A549 (cell line): ENCODE results near the gene LHFPL2. TPM values are rescaled to one million over a fixed set of nuclear protein-coding genes. Genes with fewer than 3 reads are reported as not detected.
A peak's percentile ranks its signal among the peaks of the same experiment; 100 is the strongest.

Source experiments
- ATAC-seq, 2 experiments: fragments of 200-7000 bp in 1 of 2; fragments of >200 bp in 1 of 2; cut with Nextera tagmentation in 1 of 2; cut with Tn5 transposase in 1 of 2; 3 replicates each; pipeline versions ENCODE4 v1.8.0 to v1.9.1; 2018 to 2020; ENCODE audit warnings: mild to moderate bottlenecking in 1 of 2, moderate library complexity in 1 of 2
- CTCF ChIA-PET: fragments of 300-600 bp; sonication (Branson Sonifier 250); formaldehyde crosslinking; extraction: SDS; loops from one replicate; lab custom pipeline; 2021; ENCODE audit warnings: antibody characterized with exemption, inconsistent platforms; lab: Yijun Ruan, JAX
- POLR2A ChIA-PET: fragments of 350-600 bp; formaldehyde crosslinking; extraction: SDS; loops from one replicate; lab custom pipeline; 2021; ENCODE audit warnings: antibody characterized with exemption, inconsistent platforms; lab: Yijun Ruan, JAX
- DNase-seq, 2 experiments: peaks; one replicate each; pipeline versions ENCODE4 v3.0.0 to v3.0.0-alpha.2; 2011 to 2016; ENCODE audit warnings: low read depth in 1 of 2, low spot score in 1 of 2
- FAIRE-seq: peaks from 2 replicates; lab custom pipeline; 2011; peaks lifted over from hg19 to GRCh38; lab: Jason Lieb, UNC
- H3K27ac ChIP-seq, 2 experiments: fragments of >200 bp; sonication (Bioruptor Twin); formaldehyde crosslinking; 3 replicates each; pipeline ENCODE4 v1.5.1; 2016 to 2017
- H3K4me1 ChIP-seq: fragments of >200 bp; sonication (Bioruptor Twin); formaldehyde crosslinking; 3 replicates; pipeline ENCODE4 v1.6.1; 2016
- H3K4me2 ChIP-seq: fragments of >200 bp; sonication (Bioruptor Twin); formaldehyde crosslinking; 3 replicates; pipeline ENCODE4 v1.6.1; 2016
- H3K4me3 ChIP-seq: fragments of >200 bp; sonication (Bioruptor Twin); formaldehyde crosslinking; 3 replicates; pipeline ENCODE4 v1.5.1; 2016
- H3K9me3 ChIP-seq: fragments of >200 bp; sonication (Bioruptor Twin); formaldehyde crosslinking; 3 replicates; pipeline ENCODE4 v1.6.1; 2016
- BCL3 ChIP-seq: fragments of >200 bp; sonication (Bioruptor Twin); formaldehyde crosslinking; IDR thresholded peaks from 3 replicates; pipeline ENCODE4 v1.6.1; 2016
- CHD4 ChIP-seq: fragments of 200-600 bp; sonication (generic); IDR thresholded peaks from 2 replicates; pipeline ENCODE4 v1.6.1; 2016; ENCODE audit warnings: antibody characterized with exemption, mild to moderate bottlenecking, borderline replicate concordance
- CTCF ChIP-seq: fragments of >200 bp; sonication (Bioruptor Twin); formaldehyde crosslinking; IDR thresholded peaks from 3 replicates; pipeline ENCODE4 v1.5.1; 2016
- E2F6 ChIP-seq: IDR thresholded peaks from 2 replicates; pipeline ENCODE4 v1.6.1; 2012; ENCODE audit warnings: low read depth, borderline replicate concordance
- EHF ChIP-seq: fragments of 250-450 bp; sonication (Bioruptor Pico); IDR thresholded peaks from 2 replicates; pipeline ENCODE4 v1.5.0; 2020; ENCODE audit warnings: mild to moderate bottlenecking
- ELK1 ChIP-seq: fragments of 150-350 bp; IDR thresholded peaks from 2 replicates; pipeline ENCODE4 v1.6.1; 2014; ENCODE audit warnings: low read depth, mild to moderate bottlenecking, low read length
- EP300 ChIP-seq, 2 experiments: fragments of >200 bp; sonication (Bioruptor Twin); formaldehyde crosslinking; IDR thresholded peaks; 2 replicates in 1 of 2; 3 replicates in 1 of 2; pipeline ENCODE4 v1.6.1; 2016 to 2017
- ESRRA ChIP-seq: fragments of 150-350 bp; IDR thresholded peaks from 2 replicates; pipeline ENCODE4 v1.6.1; 2014; ENCODE audit warnings: mild to moderate bottlenecking, low read length, borderline replicate concordance
- FOSB ChIP-seq: fragments of 250-450 bp; sonication (Bioruptor Pico); IDR thresholded peaks from 2 replicates; pipeline ENCODE4 v1.5.0; 2020; ENCODE audit warnings: mild to moderate bottlenecking, moderate library complexity
- HEYL ChIP-seq: fragments of 250-450 bp; sonication (Bioruptor Pico); IDR thresholded peaks from 2 replicates; pipeline ENCODE4 v1.8.0; 2021; ENCODE audit warnings: mild to moderate bottlenecking, moderate library complexity
- HMGXB4 ChIP-seq: fragments of 250-450 bp; sonication (Bioruptor Pico); IDR thresholded peaks from 2 replicates; pipeline ENCODE4 v1.5.0; 2021; ENCODE audit warnings: mild to moderate bottlenecking, moderate library complexity, borderline replicate concordance
- JUNB ChIP-seq: fragments of >200 bp; sonication (Bioruptor Twin); formaldehyde crosslinking; IDR thresholded peaks from 2 replicates; pipeline ENCODE4 v1.6.1; 2016
- KDM1A ChIP-seq: fragments of 200-600 bp; sonication (generic); IDR thresholded peaks from 2 replicates; pipeline ENCODE4 v1.6.1; 2016; ENCODE audit warnings: low read depth, mild to moderate bottlenecking
- MAX ChIP-seq: IDR thresholded peaks from 2 replicates; pipeline ENCODE4 v1.6.1; 2012
- MAZ ChIP-seq: fragments of 150-350 bp; IDR thresholded peaks from 2 replicates; pipeline ENCODE4 v1.6.1; 2014; ENCODE audit warnings: antibody characterized with exemption, low read depth, low read length, borderline replicate concordance
- PBX3 ChIP-seq: IDR thresholded peaks from 2 replicates; pipeline ENCODE4 v1.6.1; 2012
- REST ChIP-seq: fragments of 200-600 bp; sonication (generic); IDR thresholded peaks from 2 replicates; pipeline ENCODE4 v1.6.1; 2016; ENCODE audit warnings: antibody characterized with exemption, mild to moderate bottlenecking, moderate library complexity
- RFX5 ChIP-seq: fragments of 450-650 bp; IDR thresholded peaks from 2 replicates; pipeline ENCODE4 v1.7.1; 2014; ENCODE audit warnings: antibody characterized with exemption, mild to moderate bottlenecking, moderate library complexity
- SREBF2 ChIP-seq: fragments of 450-650 bp; IDR thresholded peaks from 2 replicates; pipeline ENCODE4 v1.6.1; 2014; ENCODE audit warnings: mild to moderate bottlenecking, moderate library complexity
- USF2 ChIP-seq: fragments of 450-650 bp; IDR thresholded peaks from 2 replicates; pipeline ENCODE4 v1.6.1; 2014; ENCODE audit warnings: antibody characterized with exemption
- ZNF302 ChIP-seq: fragments of 250-450 bp; sonication (Bioruptor Pico); IDR thresholded peaks from 2 replicates; pipeline ENCODE4 v1.9.0; 2021; ENCODE audit warnings: inconsistent platforms, mild to moderate bottlenecking, moderate library complexity
- WGBS: methylation state at CpG from one replicate; pipeline ENCODE4 v1.1.6; 2017; ENCODE audit errors: missing lambda C conversion rate; 5-methylcytosine and 5-hydroxymethylcytosine counted together
- polyA plus RNA-seq, 4 experiments: library from polyadenylated mRNA; depleted of rRNA in 3 of 4; stranded (reverse); fragments of >200 nt; fragmentation: RNase III in 1 of 4; extraction: RNeasy Plus Mini Kit Qiagen cat#74134 plus additional on column Dnase treatment in 1 of 4; gene quantifications; 2 replicates in 3 of 4; 3 replicates in 1 of 4; pipeline ENCODE4 v1.2.3, GENCODE V29; 2011 to 2017

LHFPL2 gene
- polyA plus RNA-seq, 2 of the 4 experiments (the other 2 are of a cell fraction), result 24.9 to 41.7 TPM

- no peak overlapping the region for H3K4me3 ChIP-seq
- TF ChIP-seq MAZ (no peak), JUNB (no peak), HMGXB4 (no peak), HEYL (CRISPR knock-in tag) (no peak), BCL3 (no peak), PBX3 (no peak), ZNF302 (no peak), FOSB (no peak), USF2 (no peak), KDM1A (no peak)
- TF ChIP-seq, all 56 proteins: peak for 0
- 98% methylated on average over 3 of the region's 3 CpGs for WGBS
- ATAC-seq (no peak), FAIRE-seq (no peak), DNase-seq (no peak)
- ChIA-PET CTCF (interaction anchor here (0.6 to 1.7 kb wide), 3 partner anchors 106 to 1335 kb away, joined by 3 to 6 read pairs (median 3); no protein-coding TSS in a partner anchor), POLR2A (no interaction called here)
- H3K4me2 ChIP-seq, result no peak overlapping the region; the same call in 2 of the 3 replicates
- H3K9me3 ChIP-seq, result no peaks in the 10 kb centered on the region
- H3K27ac ChIP-seq, result peak overlapping the region in 1 of 2 experiments; percentile 100; a peak in 1 of 6 replicates
- peaks cover 79% of the 10 kb centered on the region for H3K4me1 ChIP-seq
Observed at GRCh38 chr5:78644129-78644528, 4.4 kb downstream of the LHFPL2 start.

GRCh38 chr5:78642701-78643100 lies 5.9 kb downstream of the LHFPL2 start:
- Histone ChIP-seq H3K27ac (peak overlapping the region in 1 of 2 experiments; percentile 77; a peak in 3 of 6 replicates), H3K4me3 (no peak overlapping the region), H3K4me2 (peak overlapping the region; percentile 72; the same call in 1 of the 3 replicates), H3K4me1 (peaks cover 94% of the 10 kb centered on the region), H3K9me3 (no peaks in the 10 kb centered on the region)
- POLR2A ChIA-PET, result interaction anchor here (1.0 kb wide), 1 partner anchor 10 kb away, joined by 3 read pairs; no protein-coding TSS in a partner anchor
- DNase-seq, result no peak
- no peak for TF ChIP-seq PBX3
- no peak for TF ChIP-seq EHF
- TF ChIP-seq REST, result no peak
- TF ChIP-seq MAZ, result no peak
- no peak for TF ChIP-seq E2F6
- TF ChIP-seq EP300 (IDR thresholded peaks at IDR 0.05), result no peak
- no peak for TF ChIP-seq CTCF
- no peak for TF ChIP-seq MAX
- no peak for TF ChIP-seq RFX5
- TF ChIP-seq ELK1, result no peak
- no peak for TF ChIP-seq SREBF2
- no peak for TF ChIP-seq ESRRA
- TF ChIP-seq CHD4, result no peak
- CTCF ChIA-PET, result interaction anchor here (1.6 kb wide), 1 partner anchor 105 kb away, joined by 4 read pairs; no protein-coding TSS in a partner anchor
- 94% methylated on average over 1 of the region's 1 CpG for WGBS
- no peak for FAIRE-seq
- ATAC-seq, result no peak
